Panc1 (cell line): ENCODE data around the gene CHRNB1. TPM values are rescaled to one million over a fixed set of nuclear protein-coding genes. Genes with fewer than 3 reads are reported as not detected.

Experiments
- ATAC-seq: fragments of 200-7000 bp; cut with Tn5 transposase; 2 replicates; pipeline ENCODE4 v1.9.1; 2020; ENCODE audit warnings: mild to moderate bottlenecking, moderate library complexity
- BruUV-seq: library from RNA; stranded (reverse); fragments of 400-500 nt; replicated peaks from 2 replicates; lab custom pipeline; 2021; lab: Mats Ljungman, UMichigan
- CTCF ChIA-PET: fragments of 300-600 bp; sonication (Branson Sonifier 250); formaldehyde crosslinking; loops from one replicate; lab custom pipeline; 2022; ENCODE audit warnings: antibody characterized with exemption; lab: Charles Lee
- POLR2A ChIA-PET: fragments of 300-600 bp; sonication (Branson Sonifier 250); formaldehyde crosslinking; loops from one replicate; lab custom pipeline; 2022; ENCODE audit warnings: antibody characterized with exemption; lab: Charles Lee
- DNase-seq: peaks from one replicate; pipeline ENCODE4 v3.0.0-alpha.2; 2010; ENCODE audit warnings: low read depth, low spot score
- H3K27ac ChIP-seq: 2 replicates; pipeline ENCODE4 v1.5.1; 2011; ENCODE audit warnings: mild to moderate bottlenecking, low read length, inconsistent platforms
- H3K27me3 ChIP-seq: fragments of 200-500 bp; sonication (Bioruptor generic); 2 replicates; pipeline ENCODE4 v1.6.0; 2014; ENCODE audit warnings: low read length, inconsistent platforms; ENCODE audit not compliant: control insufficient read depth, insufficient read depth
- H3K36me3 ChIP-seq: fragments of 200-500 bp; sonication (Bioruptor generic); 2 replicates; pipeline ENCODE4 v1.5.1; 2014; ENCODE audit warnings: inconsistent platforms, mild to moderate bottlenecking, low read length, moderate library complexity; ENCODE audit not compliant: control insufficient read depth, insufficient read depth
- H3K4me1 ChIP-seq: 2 replicates; pipeline ENCODE4 v1.5.1; 2011; ENCODE audit warnings: inconsistent platforms, mild to moderate bottlenecking, low read length, moderate library complexity; ENCODE audit not compliant: control insufficient read depth, insufficient read depth
- H3K4me3 ChIP-seq, 2 experiments: 2 replicates each; pipeline ENCODE4 v1.5.1; 2011 to 2012; ENCODE audit warnings: low read depth in 2 of 2, low read length in 2 of 2, mild to moderate bottlenecking in 2 of 2, inconsistent platforms in 1 of 2, moderate library complexity in 1 of 2
- H3K9me3 ChIP-seq: fragments of 200-500 bp; sonication (Bioruptor generic); 2 replicates; pipeline ENCODE4 v1.5.1; 2014; ENCODE audit warnings: low read depth, mild to moderate bottlenecking, inconsistent platforms, low read length, moderate library complexity; ENCODE audit not compliant: control insufficient read depth, insufficient read depth
- POLR2AphosphoS5 ChIP-seq: IDR thresholded peaks from 2 replicates; pipeline ENCODE4 v1.6.1; 2012; ENCODE audit warnings: mild to moderate bottlenecking, low read depth, low read length, moderate library complexity
- SIN3A ChIP-seq: IDR thresholded peaks from 2 replicates; pipeline ENCODE4 v1.6.1; 2012; ENCODE audit warnings: low read depth, mild to moderate bottlenecking, low read length, moderate library complexity, borderline replicate concordance; ENCODE audit not compliant: insufficient read depth
- TCF7L2 ChIP-seq: IDR thresholded peaks from 2 replicates; pipeline ENCODE4 v1.6.1; 2011; ENCODE audit warnings: mild to moderate bottlenecking, low read depth, low read length, inconsistent platforms
- in situ Hi-C: cut with HindIII; loops from 2 replicates; pipeline ENCODE4 v1.10.0; 2016; ENCODE audit warnings: low sequenced_read_pairs, low pct_unique_long_range_greater_than_20kb
- intact Hi-C: fragments of 100-400 bp; cut with micrococcal nuclease; formaldehyde crosslinking; loops from one replicate; pipeline ENCODE4 v1.10.0; 2022; ENCODE audit not compliant: unreplicated experiment
- total RNA-seq: library from RNA; stranded (reverse); gene quantifications from one replicate; pipeline ENCODE4 v1.2.1, GENCODE V29; 2021; ENCODE audit not compliant: unreplicated experiment
- TF ChIP-seq, protein P1 (sequence below), 2 experiments: IDR thresholded peaks; 2 replicates each; pipeline ENCODE4 v1.6.1; 2011 to 2012; ENCODE audit warnings: low read depth in 2 of 2, control low read depth in 1 of 2, low read length in 1 of 2, mild to moderate bottlenecking in 1 of 2, moderate library complexity in 1 of 2; ENCODE audit not compliant: insufficient read depth in 1 of 2
- TF ChIP-seq, protein P2 (sequence below): fragments of 450-650 bp; IDR thresholded peaks from 2 replicates; pipeline ENCODE4 v1.5.1; 2017; ENCODE audit warnings: mild to moderate bottlenecking

CHRNB1 gene
- total RNA-seq, 1 experiment from 2014 or later = 14.3 TPM

DNA sequence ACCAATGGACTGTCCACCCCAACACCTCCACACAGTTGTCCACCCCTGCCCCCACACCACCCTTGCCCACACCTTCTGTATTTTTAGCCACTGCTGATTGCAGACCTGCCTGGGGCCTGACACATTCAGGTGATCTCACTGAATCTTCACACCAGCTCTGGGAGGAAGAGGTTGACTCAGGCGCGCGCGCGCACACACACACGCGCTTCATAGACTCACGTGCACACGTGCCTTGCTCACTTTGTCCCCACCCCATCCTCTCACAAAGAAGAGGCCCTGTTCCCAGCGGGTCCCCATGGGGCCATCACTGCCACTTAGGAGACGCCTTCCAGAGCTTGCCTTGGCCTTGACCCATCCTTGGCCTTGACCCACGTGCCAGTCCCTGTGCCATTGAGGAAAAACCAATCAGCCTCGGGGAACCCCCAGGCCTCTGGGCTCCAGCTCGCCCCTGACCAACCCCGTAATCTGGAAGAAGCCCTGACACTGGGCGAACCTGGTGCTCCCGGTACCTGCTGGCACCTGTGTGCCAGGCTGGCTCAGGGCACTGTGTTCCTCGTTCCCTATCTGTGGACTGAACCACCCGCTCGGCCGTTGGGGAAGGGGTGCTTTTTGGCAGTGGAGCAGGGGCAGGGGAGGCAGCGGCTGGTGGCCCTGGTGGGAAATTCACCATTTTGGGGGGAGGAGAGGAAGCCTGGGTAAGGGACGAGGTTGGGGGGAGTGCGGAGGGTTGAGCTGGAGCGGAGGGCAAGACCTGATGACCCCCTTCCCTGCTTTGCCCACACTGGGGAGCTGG, 34.0 kb upstream of the CHRNB1 start:
- intact Hi-C loops (no loop called here), in situ Hi-C loops (no loop called here)
- Histone ChIP-seq H3K27me3 (no peaks in the 10 kb centered on the region), H3K27ac (no peak overlapping the region), H3K9me3 (no peaks in the 10 kb centered on the region), H3K4me3 (no peak overlapping the region), H3K4me1 (no peaks in the 10 kb centered on the region; the same call in 1 of the 2 replicates), H3K36me3 (no peaks in the 10 kb centered on the region)
- no peak for ATAC-seq
- CTCF ChIA-PET = no interaction called here
- TF ChIP-seq, protein P1, sequence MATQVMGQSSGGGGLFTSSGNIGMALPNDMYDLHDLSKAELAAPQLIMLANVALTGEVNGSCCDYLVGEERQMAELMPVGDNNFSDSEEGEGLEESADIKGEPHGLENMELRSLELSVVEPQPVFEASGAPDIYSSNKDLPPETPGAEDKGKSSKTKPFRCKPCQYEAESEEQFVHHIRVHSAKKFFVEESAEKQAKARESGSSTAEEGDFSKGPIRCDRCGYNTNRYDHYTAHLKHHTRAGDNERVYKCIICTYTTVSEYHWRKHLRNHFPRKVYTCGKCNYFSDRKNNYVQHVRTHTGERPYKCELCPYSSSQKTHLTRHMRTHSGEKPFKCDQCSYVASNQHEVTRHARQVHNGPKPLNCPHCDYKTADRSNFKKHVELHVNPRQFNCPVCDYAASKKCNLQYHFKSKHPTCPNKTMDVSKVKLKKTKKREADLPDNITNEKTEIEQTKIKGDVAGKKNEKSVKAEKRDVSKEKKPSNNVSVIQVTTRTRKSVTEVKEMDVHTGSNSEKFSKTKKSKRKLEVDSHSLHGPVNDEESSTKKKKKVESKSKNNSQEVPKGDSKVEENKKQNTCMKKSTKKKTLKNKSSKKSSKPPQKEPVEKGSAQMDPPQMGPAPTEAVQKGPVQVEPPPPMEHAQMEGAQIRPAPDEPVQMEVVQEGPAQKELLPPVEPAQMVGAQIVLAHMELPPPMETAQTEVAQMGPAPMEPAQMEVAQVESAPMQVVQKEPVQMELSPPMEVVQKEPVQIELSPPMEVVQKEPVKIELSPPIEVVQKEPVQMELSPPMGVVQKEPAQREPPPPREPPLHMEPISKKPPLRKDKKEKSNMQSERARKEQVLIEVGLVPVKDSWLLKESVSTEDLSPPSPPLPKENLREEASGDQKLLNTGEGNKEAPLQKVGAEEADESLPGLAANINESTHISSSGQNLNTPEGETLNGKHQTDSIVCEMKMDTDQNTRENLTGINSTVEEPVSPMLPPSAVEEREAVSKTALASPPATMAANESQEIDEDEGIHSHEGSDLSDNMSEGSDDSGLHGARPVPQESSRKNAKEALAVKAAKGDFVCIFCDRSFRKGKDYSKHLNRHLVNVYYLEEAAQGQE (IDR thresholded peaks at IDR 0.05; ENCODE audit: insufficient read depth in 1 of 2, low read depth in 2 of 2, low read length in 1 of 2) = no peak
- TF ChIP-seq POLR2AphosphoS5 (no peak), TCF7L2 (no peak), SIN3A (no peak)
- TF ChIP-seq, protein P2, sequence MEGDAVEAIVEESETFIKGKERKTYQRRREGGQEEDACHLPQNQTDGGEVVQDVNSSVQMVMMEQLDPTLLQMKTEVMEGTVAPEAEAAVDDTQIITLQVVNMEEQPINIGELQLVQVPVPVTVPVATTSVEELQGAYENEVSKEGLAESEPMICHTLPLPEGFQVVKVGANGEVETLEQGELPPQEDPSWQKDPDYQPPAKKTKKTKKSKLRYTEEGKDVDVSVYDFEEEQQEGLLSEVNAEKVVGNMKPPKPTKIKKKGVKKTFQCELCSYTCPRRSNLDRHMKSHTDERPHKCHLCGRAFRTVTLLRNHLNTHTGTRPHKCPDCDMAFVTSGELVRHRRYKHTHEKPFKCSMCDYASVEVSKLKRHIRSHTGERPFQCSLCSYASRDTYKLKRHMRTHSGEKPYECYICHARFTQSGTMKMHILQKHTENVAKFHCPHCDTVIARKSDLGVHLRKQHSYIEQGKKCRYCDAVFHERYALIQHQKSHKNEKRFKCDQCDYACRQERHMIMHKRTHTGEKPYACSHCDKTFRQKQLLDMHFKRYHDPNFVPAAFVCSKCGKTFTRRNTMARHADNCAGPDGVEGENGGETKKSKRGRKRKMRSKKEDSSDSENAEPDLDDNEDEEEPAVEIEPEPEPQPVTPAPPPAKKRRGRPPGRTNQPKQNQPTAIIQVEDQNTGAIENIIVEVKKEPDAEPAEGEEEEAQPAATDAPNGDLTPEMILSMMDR = no peak
- no TSS peak for BruUV-seq
- DNase-seq = no peak
- POLR2A ChIA-PET = no interaction called here

DNA sequence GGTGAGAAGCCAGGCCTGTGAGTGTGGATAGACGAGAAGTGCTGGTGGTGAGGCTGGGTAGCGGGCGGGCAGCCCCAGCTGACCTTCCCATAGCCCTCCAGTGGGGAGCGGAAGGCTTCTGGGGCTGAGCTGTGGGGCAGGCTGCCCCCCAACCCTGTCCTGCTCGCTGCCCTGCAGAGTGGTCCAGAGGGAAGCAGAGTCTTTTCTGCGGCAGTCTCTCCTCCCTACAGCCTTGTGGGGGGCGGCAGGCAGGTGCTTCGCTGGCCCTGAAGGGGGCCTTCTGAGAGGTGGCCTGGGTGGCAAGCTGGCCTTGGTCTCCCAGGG, 33.5 kb upstream of the CHRNB1 start:
- ChIA-PET POLR2A (no interaction called here), CTCF (no interaction called here)
- intact Hi-C loops (no loop called here), in situ Hi-C loops (no loop called here)
- no peak for TF ChIP-seq POLR2AphosphoS5
- TF ChIP-seq, protein P2 = no peak
- TF ChIP-seq, protein P1 (IDR thresholded peaks at IDR 0.05; ENCODE audit: insufficient read depth in 1 of 2, low read depth in 2 of 2, low read length in 1 of 2) = no peak
- TF ChIP-seq SIN3A = no peak
- TF ChIP-seq TCF7L2 = no peak
- DNase-seq = no peak
- Histone ChIP-seq H3K4me3 (no peak overlapping the region), H3K27ac (no peak overlapping the region), H3K9me3 (no peaks in the 10 kb centered on the region), H3K4me1 (no peaks in the 10 kb centered on the region), H3K36me3 (no peaks in the 10 kb centered on the region), H3K27me3 (no peaks in the 10 kb centered on the region)
- no TSS peak for BruUV-seq
- no peak for ATAC-seq
